Stimulated activated naive CD8-positive, alpha-beta T cell treated with anti-CD3 and anti-CD28 coated beads, Interleukin-15, Interleukin-2, amounts not matched to agents 100 ng/mL and 50 ng/mL, for 24 hours (primary cell): ENCODE data around the gene EFNB2.
A peak's percentile ranks its signal among the peaks of the same experiment; 100 is the strongest.

Experiments used
- H3K27ac Mint-ChIP-seq: one replicate; pipeline ENCODE4 v1.8.0; 2021; ENCODE audit warnings: mild to moderate bottlenecking, mixed read lengths
- H3K27me3 Mint-ChIP-seq: one replicate; pipeline ENCODE4 v1.8.0; 2021; ENCODE audit warnings: mixed read lengths
- H3K36me3 Mint-ChIP-seq: one replicate; pipeline ENCODE4 v1.8.0; 2021; ENCODE audit warnings: low read depth, mixed read lengths
- H3K4me1 Mint-ChIP-seq: one replicate; pipeline ENCODE4 v1.8.0; 2021; ENCODE audit warnings: low read depth, mixed read lengths
- H3K4me3 Mint-ChIP-seq: one replicate; pipeline ENCODE4 v1.8.0; 2021; ENCODE audit warnings: mild to moderate bottlenecking, mixed read lengths
- H3K9me3 Mint-ChIP-seq: one replicate; pipeline ENCODE4 v1.8.0; 2021; ENCODE audit warnings: mixed read lengths

The EFNB2 gene

DNA sequence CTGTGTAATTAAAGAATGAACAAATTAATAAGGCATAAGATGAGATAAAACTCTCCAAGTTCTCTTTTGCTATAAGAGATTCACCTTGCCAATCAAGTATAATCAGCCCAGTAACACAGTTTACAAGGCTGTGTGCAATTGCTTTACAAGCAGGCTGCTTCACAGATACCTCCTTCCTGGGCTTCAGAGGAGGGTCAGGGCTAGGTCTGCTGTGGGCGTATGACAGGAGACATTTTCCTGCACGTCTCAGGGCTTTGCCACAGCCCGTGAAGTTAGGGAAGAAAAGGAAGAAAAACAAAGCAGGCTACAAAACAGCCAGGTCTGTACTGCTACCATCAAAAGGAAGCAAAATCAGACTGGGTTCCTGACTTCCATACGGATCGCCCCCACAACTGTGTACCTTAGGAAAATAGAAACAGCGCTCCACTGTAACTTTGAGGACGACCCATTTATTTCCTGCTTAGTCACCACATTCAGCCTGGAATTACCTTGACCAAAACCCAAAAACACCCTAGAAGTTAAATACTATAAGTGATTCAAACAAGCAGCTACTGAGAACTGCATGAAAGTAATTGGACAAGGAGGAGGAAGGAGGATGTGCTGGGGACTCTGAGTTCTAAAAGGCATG lies 12.4 kb downstream of the EFNB2 start:
- no peak overlapping the region for H3K4me3 Mint-ChIP-seq
- H3K36me3 Mint-ChIP-seq: no peaks in the 10 kb centered on the region
- H3K4me1 Mint-ChIP-seq: no peaks in the 10 kb centered on the region
- H3K9me3 Mint-ChIP-seq: no peaks in the 10 kb centered on the region
- H3K27me3 Mint-ChIP-seq: peaks cover 44% of the 10 kb centered on the region
- no peak overlapping the region for H3K27ac Mint-ChIP-seq

DNA sequence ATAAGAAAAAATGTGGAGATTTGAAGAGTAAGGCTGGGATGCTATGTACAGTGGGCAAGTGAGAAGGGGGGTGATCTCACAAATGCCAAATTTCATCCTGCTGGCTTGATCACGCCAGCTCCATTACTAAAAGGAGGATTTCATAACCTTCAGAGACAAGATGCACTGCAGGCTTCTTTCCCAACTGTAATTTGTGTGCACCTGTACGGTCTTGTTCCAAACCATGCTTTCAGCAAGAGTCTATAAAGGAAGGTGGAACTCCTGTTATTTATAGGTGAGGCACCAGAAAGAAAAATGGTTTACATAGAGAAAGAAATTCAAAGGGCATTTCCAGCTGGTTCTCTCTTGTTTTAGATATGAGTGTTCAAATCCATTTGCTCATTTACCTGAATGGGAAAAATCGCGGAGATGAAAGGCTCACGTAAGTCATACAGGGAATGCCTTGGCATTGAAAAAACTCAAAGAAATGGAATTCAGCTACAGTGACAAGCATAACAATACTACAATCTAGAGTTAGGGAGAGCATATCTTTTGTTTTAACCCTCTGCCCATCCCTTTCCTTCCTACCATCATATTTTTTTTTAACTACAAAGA lies 13.3 kb downstream of the EFNB2 start:
- H3K27me3 Mint-ChIP-seq: peaks cover 37% of the 10 kb centered on the region
- H3K4me1 Mint-ChIP-seq: no peaks in the 10 kb centered on the region
- H3K36me3 Mint-ChIP-seq: no peaks in the 10 kb centered on the region
- no peak overlapping the region for H3K4me3 Mint-ChIP-seq
- H3K9me3 Mint-ChIP-seq: no peaks in the 10 kb centered on the region
- no peak overlapping the region for H3K27ac Mint-ChIP-seq

DNA sequence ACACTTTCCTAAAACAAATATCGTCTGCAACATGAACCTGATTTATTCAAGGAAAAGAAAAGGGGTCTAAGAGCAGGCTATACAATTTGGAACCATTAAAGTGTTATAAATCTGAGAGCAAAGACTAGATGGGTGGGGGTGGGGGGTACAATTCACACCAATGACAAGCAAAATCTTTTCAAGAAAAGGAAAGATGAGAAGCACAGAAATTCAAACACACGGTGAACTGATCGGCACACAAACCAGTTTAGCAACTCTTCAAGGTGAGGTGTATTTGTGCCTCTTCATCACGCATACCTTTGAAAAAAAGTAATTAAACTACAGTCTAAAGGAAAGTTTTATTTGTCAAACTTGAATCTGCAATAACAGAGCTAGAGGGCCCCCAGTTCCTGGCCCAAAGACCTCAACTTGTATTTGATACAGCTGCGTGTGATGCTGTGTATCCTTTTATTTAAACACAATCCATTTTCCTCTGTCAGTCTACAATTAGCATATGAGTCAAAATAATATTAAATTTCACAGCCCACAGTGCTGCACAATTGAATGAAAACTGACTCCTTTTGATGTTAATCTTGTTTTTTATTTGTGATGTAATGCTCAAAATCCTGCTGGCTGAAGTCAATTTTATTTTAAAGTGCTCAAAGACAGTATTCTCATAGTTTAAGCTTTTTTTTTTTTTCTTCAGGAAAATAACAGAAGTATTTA lies 14.2 kb downstream of the EFNB2 start:
- Mint-ChIP-seq H3K4me1 (no peaks in the 10 kb centered on the region), H3K27ac (no peak overlapping the region), H3K9me3 (no peaks in the 10 kb centered on the region), H3K4me3 (no peak overlapping the region), H3K36me3 (no peaks in the 10 kb centered on the region), H3K27me3 (peaks cover 34% of the 10 kb centered on the region)

DNA sequence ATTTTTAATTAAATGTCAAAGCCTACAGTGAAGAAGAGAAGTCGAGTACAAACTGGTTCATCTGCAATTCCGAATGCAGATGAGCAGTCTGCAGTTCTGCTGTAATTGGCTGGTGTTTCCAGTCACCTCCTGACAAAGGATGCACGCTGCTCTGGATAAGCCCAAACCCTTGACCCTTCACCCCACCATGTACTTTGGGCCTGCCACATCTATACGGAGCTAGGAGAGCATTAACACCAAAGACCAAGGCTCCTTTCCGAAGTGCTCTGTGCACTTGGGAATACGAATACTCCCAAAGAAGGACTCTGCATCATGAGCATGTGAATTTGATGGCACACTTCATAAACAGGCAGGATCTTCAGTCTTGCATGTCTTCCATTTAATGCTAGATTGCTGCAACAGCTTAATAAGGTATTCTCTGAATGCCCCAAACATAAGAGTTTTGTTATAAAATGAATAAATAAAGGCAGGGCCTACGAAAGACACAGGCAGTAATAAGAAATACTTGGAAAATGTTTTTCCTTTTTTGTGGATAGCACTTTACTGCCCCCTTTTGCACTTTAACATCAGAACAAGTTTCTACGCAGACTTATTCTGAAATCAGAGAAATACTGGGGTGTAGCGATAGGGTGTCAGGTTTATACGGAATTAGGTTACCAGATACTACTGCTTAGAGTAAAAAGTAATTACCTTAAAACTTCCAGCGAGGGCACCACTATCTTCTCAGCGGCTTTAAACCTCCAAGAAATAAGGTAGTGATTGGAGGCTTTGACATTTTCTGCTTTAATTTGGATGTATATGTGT lies 15.0 kb downstream of the EFNB2 start:
- Mint-ChIP-seq H3K36me3 (no peaks in the 10 kb centered on the region), H3K27me3 (peaks cover 36% of the 10 kb centered on the region), H3K9me3 (no peaks in the 10 kb centered on the region), H3K4me3 (no peak overlapping the region), H3K27ac (no peak overlapping the region), H3K4me1 (no peaks in the 10 kb centered on the region)

DNA sequence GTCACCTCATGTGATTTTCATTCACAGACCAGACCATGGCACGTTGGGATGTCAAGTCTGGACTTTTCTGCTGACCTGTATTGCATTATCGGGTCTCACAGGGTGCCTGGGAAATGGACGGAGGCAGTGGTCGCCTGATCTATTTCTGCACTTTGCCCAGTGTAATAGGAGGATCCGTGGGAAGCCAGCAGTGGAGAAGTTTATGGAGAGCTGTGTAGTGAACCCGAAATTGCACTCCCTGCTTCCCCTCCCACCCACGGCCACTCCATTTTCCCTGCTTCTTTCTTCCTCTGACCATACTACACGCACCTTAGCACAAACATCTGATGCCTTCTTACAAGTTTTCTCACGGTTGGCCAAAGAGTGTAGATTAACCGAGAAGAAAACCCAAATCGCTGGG lies 16.9 kb downstream of the EFNB2 start:
- Mint-ChIP-seq H3K4me1 (no peaks in the 10 kb centered on the region), H3K9me3 (no peaks in the 10 kb centered on the region), H3K27ac (no peak overlapping the region), H3K27me3 (peaks cover 44% of the 10 kb centered on the region), H3K4me3 (no peak overlapping the region), H3K36me3 (no peaks in the 10 kb centered on the region)

DNA sequence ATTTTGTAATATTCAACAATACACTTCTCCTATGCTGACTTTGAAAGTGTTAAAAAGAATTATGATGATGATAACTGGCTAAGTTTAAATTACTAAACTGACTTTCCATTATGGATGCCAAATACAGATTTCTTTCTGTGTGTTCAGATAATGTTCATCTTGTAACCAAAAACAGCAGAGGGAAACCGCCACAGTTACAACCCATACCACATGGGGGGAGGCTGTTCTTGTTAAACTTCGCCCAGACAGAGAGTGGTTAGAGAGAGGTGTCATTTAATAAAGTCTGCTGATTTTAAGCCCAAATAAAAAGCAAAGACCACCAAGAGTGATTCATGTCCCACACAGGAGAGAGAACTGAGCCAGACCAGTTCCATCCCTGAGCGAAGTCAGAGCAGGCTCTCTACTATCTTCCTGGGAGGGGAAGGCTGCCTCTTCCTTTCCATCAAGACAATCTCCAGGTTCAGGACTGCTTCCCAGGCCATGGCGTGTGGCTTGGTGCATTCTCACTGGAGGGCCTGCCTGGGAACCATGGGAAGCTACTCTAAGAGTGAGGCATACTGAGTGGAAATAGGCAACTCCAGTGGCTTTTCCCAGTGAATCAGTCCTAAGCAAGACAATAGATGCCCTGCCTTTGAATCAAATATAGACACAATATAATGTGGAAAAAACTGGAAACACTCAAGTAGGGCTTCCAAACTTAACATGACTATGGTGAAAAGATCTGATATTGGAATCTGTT lies 18.2 kb downstream of the EFNB2 start:
- no peaks in the 10 kb centered on the region for H3K9me3 Mint-ChIP-seq
- H3K4me1 Mint-ChIP-seq: no peaks in the 10 kb centered on the region
- H3K36me3 Mint-ChIP-seq: no peaks in the 10 kb centered on the region
- no peak overlapping the region for H3K4me3 Mint-ChIP-seq
- no peak overlapping the region for H3K27ac Mint-ChIP-seq
- H3K27me3 Mint-ChIP-seq: peaks cover 45% of the 10 kb centered on the region

DNA sequence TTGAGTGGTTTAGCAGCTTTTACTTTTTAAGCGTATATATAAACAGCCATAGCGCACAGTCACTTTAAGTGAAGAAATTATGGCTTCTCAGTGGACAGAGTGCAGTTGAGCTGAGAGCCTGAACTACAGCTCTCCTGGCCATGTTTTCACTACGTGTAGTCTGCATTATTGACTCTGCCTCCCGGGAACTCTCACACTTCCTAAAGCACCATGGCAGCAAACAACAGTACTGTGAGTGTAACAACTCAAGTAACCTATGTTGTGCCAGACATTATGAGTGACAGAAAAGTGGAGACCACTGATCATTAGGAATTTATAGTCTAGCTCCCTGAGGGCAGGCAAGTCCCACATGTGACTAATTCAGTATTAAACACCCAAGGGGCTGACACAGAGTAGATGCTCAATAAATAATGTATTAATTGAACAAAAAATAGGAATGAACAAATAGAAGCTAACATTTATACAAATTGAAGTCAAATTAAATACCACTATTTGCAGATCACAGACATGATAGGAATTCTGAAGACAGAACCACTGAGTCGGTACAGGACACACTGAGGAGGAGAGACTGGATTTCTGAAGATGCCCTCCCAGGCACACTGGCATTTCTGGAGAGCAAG lies 19.7 kb downstream of the EFNB2 start:
- H3K27me3 Mint-ChIP-seq: peaks cover 36% of the 10 kb centered on the region
- no peaks in the 10 kb centered on the region for H3K36me3 Mint-ChIP-seq
- no peak overlapping the region for H3K27ac Mint-ChIP-seq
- no peaks in the 10 kb centered on the region for H3K9me3 Mint-ChIP-seq
- H3K4me3 Mint-ChIP-seq: no peak overlapping the region
- no peaks in the 10 kb centered on the region for H3K4me1 Mint-ChIP-seq

DNA sequence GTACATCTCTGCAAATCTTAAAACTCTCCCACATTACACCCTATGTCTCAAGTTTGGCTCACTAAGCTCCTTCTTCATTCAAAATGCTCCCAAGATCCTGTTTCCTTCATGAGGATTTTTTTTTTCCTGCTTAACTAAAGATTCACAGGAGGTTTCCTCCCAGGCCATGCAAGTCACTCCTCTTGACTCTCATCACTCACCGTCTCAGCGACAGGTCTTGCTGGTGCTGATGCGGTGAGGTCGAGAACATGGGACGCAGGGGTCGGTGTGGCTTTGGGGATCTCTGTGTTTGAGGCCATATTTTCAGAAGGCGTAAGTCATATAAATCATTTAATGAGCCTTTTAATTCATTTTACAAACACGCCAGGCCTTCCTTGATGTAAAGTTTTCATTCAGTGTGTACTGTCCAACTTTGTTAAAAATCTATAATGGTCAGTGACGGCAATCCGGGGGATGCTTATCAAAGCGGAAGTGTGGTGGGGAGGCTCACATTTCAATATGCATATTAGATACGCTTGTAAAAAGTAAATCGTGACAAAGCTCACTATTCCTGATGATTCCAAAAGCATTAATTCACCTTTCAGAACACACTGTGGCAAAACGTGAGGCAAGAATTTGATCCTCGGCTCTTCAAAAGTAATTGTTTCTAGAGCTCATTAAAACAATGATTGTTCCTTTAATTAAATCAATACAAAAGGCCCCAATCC lies 20.4 kb downstream of the EFNB2 start:
- H3K27me3 Mint-ChIP-seq: peaks cover 36% of the 10 kb centered on the region
- no peaks in the 10 kb centered on the region for H3K9me3 Mint-ChIP-seq
- H3K27ac Mint-ChIP-seq: no peak overlapping the region
- no peak overlapping the region for H3K4me3 Mint-ChIP-seq
- H3K36me3 Mint-ChIP-seq: no peaks in the 10 kb centered on the region
- H3K4me1 Mint-ChIP-seq: no peaks in the 10 kb centered on the region

DNA sequence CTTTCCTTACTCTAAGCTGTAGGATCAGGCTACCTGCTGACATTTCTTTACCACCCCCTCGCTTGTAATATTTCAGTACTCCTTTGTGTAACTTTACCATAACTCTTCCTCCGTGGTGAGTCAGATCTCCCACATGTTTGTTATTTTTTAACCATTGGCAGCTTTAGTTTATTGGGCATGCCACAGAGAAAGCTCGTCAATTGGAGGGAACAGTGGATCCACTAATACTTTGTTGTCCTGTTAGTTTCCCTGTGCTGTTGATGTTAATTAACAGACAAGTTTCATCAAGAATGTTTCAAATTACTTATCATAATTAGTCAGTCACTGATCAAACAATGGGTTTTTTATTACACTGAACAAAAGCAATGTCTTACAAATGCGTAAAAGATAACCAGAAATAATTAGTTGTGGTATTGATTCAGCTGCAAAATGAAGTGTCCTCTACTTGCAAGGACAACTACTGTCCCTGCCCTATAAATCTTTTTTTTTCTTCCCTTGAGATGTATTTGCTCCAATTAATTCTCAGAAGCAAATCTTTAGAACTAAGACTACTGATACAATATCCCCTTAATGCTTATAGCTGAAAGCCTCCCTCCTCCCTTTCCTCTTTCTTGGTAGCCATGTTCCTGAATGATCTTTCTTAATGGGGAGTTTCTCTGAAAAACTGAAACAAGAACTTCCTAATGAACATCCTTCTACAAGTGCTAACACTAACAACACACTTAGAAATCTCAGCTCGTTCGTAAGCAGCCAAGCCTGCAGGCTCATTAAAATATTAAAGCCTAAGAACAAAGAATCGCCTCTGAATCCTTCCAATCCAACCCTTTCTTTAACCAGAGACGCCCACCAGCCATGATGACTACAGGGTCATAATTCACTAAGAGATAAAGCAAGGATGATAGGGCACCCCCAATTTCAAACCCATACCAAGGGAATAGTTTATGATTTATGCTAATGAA lies 22.2 kb downstream of the EFNB2 start:
- H3K4me3 Mint-ChIP-seq: no peak overlapping the region
- no peaks in the 10 kb centered on the region for H3K36me3 Mint-ChIP-seq
- H3K9me3 Mint-ChIP-seq: no peaks in the 10 kb centered on the region
- H3K4me1 Mint-ChIP-seq: no peaks in the 10 kb centered on the region
- H3K27ac Mint-ChIP-seq: no peak overlapping the region
- peaks cover 40% of the 10 kb centered on the region for H3K27me3 Mint-ChIP-seq

DNA sequence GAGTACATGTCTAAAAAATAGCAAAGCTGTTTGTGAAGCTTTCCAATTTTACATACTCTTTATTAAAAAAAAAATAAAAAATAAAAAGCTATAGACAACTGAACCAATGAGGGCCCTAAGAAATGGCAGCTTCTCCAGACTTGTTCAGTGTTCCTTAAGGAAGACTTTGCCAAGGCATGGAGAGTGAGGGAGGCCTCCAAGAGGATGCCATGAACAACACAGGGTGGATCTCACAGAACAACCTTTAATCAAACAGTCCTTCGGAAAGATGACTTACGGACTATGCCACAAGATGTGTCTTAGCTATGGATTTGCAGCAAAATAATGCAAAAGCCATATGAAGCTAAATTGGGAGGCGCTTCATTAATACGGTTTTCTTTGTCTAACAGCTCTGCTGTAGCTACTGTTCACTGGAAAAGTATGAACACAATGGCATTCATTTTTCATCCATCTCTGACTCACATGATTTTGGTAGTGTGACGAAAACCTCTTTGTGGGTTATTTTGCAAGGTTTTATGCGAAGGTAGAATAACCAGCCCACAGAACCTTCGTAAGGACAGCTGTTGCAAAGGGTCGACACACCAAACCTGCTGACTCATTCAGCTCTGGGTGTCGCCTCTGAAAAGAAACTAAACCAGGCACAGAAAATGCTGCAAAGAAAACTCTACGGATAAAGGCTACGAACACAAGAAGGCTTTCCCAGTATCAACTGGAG lies 27.7 kb downstream of the EFNB2 start:
- Mint-ChIP-seq H3K9me3 (no peaks in the 10 kb centered on the region), H3K4me3 (no peak overlapping the region), H3K36me3 (no peaks in the 10 kb centered on the region), H3K27ac (peak overlapping the region; percentile 26), H3K27me3 (peaks cover 22% of the 10 kb centered on the region), H3K4me1 (peaks cover 3% of the 10 kb centered on the region)

DNA sequence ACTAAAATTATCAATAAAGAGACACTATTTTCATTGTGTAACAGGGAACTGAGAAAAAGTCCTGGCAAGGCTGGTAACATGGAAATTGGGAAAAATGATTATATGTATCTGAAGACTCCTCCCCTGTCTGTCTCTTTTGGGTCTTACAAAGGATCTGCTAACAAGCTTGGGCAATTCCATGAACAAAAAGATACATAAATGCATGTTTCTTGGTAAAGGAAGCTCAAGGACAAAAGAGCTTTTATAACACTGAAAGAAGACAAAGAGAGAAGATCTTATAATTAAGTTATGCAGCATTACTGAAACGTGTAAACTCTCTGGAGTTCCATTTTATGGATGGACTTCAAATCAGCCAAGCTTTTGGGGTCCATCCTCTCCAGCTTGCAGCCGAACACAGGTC lies 29.2 kb downstream of the EFNB2 start:
- peaks cover 29% of the 10 kb centered on the region for H3K27me3 Mint-ChIP-seq
- H3K36me3 Mint-ChIP-seq: no peaks in the 10 kb centered on the region
- no peak overlapping the region for H3K27ac Mint-ChIP-seq
- H3K4me1 Mint-ChIP-seq: peaks cover 3% of the 10 kb centered on the region
- H3K9me3 Mint-ChIP-seq: no peaks in the 10 kb centered on the region
- H3K4me3 Mint-ChIP-seq: no peak overlapping the region

DNA sequence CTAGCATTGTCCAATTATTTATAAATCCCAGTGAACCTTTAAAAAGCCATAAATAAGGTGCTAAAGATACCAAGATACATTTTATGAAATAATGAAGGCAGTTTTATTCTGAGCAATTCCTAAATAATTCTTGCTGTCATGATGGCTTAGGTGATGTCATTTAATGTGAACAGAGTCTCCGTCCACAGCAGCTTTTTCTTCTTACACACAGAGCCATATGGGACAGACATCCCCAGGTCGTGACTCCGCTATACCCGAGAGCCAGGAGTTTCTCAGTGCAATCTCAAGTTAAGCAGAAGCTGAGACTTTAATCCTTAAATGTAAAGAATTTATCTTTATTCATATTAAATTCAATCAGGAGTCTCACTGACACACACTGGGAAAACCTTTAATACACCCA lies 29.7 kb downstream of the EFNB2 start:
- peaks cover 29% of the 10 kb centered on the region for H3K27me3 Mint-ChIP-seq
- no peak overlapping the region for H3K27ac Mint-ChIP-seq
- no peaks in the 10 kb centered on the region for H3K36me3 Mint-ChIP-seq
- H3K9me3 Mint-ChIP-seq: no peaks in the 10 kb centered on the region
- H3K4me3 Mint-ChIP-seq: no peak overlapping the region
- H3K4me1 Mint-ChIP-seq: peaks cover 3% of the 10 kb centered on the region
